GM19372 (cell line): Measurements from ENCODE around the gene IARS1.

ENCODE experiments used
- ATAC-seq: cut with Tn5 transposase; IDR thresholded peaks from one replicate; pipeline ENCODE4 v1.9.1; 2021; ENCODE audit warnings: mild to moderate bottlenecking, low read depth, moderate library complexity; ENCODE audit not compliant: unreplicated experiment

IARS1 gene

DNA sequence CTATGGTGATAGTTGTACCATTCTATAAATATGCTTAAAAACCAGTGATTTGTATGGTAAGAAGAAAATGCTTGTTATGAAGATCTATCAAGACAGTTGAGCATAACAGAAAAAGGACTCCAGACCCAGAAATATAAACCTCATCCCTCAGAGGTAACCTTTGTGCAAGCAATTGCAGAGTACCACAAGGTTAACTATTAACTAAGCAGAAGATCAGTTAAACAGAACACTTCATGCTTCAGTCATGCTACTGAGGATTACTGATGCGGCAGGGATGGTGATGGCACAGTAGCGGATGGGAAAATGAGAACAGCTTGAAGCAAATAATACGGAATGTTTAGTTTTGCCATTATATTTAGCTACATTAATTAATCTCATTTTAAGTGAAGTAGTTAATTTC is 45.5 kb downstream of the IARS1 start:
- ATAC-seq, result no peak

DNA sequence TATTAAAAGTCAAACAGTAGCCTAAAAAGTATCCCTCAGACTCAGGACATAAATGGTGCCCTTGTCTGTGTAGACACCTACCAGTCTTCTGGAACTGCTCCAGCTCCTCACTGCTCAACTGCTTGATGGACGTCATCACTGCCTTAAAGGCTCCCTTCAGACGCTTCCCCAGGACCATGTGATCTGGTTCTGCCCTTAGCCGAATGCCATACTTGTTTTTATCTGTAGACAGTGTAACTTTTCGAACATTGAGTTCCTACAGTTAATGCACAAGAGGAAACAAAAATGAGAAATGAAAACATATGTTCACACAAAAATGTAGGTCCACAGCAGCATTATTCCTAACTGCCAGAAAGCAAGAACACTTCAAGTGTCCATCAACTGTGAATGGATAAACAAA is 46.2 kb downstream of the IARS1 start:
- no peak for ATAC-seq

DNA sequence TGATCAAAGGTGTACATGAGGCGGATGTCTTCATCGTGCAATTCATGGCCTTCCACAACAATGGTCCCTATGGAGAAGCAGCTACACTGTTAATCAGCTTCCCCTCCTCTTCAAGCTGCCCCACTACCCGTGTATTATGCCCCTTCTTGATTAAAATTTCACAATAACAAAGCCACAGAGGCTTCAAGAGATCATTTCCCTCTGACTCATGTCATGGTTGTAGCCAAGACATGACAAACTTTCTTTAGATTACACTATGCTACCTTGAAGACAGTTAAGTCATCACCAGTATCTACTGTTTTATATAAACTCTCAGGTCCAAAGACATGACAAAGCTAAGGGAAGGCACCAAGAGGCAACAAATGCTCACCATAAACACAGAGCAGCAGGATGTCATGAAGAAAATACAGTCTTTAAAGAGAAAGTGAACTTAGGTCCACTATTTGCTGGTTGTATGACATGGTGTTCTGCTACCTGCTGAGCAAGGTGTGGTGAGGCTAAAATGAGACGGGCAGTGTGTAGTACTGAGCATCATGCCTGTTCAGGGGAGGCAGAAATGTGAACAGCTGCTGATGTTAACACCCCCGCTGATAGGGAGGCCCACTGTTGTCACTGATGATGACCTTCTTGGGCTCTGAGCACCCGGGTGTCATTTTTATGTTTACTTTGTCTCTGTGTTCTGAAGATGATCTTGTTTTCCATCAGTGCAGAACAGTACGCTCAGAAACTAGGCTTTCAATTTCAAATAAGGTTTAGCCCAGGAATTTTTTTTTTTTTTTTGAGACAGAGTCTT is 48.3 kb downstream of the IARS1 start:
- ATAC-seq, result no peak
